HFF-Myc (cell line): ENCODE data around the gene TGFBR3L.

Source experiments
- DNase-seq: peaks from one replicate; pipeline ENCODE4 v3.0.0-alpha.2; 2011; ENCODE audit warnings: low read depth; ENCODE audit errors: extremely low read depth
- H3K4me3 ChIP-seq: replicated peaks from 2 replicates; pipeline ENCODE4 v1.5.1; 2011; ENCODE audit warnings: low read depth, mild to moderate bottlenecking, control low read depth, low read length
- CTCF ChIP-seq: IDR thresholded peaks from 2 replicates; pipeline ENCODE4 v1.5.1; 2012; ENCODE audit warnings: mild to moderate bottlenecking, low read depth, low read length, control low read depth; ENCODE audit errors: missing control alignments

Gene TGFBR3L

DNA sequence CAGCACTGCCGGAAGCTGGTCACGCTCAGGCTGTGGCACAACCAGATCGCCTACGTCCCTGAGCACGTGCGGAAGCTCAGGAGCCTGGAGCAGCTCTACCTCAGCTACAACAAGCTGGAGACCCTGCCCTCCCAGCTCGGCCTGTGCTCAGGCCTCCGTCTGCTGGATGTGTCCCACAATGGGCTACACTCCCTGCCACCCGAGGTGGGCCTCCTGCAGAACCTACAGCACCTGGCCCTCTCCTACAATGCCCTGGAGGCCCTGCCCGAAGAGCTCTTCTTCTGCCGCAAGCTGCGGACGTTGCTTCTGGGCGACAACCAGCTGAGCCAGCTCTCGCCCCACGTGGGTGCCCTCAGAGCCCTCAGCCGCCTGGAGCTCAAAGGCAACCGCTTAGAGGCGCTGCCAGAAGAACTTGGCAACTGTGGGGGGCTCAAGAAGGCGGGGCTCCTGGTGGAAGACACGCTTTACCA lies 14.2 kb upstream of the TGFBR3L start:
- TF ChIP-seq CTCF, result no peak
- DNase-seq, result no peak
- H3K4me3 ChIP-seq, result no peak overlapping the region

- no peak overlapping the region for H3K4me3 ChIP-seq
- no peak for TF ChIP-seq CTCF
- DNase-seq, result no peak
These were observed 13.7 kb upstream of the TGFBR3L start for GRCh38 chr19:7900931-7901330.

- no peak for TF ChIP-seq CTCF
- no peak overlapping the region for H3K4me3 ChIP-seq
- no peak for DNase-seq
These were observed 13.3 kb upstream of the TGFBR3L start for GRCh38 chr19:7901337-7901736.

GRCh38 chr19:7902796-7903243 lies 11.8 kb upstream of the TGFBR3L start:
- TF ChIP-seq CTCF, result no peak
- DNase-seq, result no peak
- peak overlapping the region; percentile 94 for H3K4me3 ChIP-seq

- DNase-seq, result peak; percentile 99
- peak; percentile 50 for TF ChIP-seq CTCF
- H3K4me3 ChIP-seq, result peak within 1 kb of the TSS; percentile 94
These were observed 11.2 kb upstream of the TGFBR3L start, which contains the start of gene MAP2K7 for GRCh38 chr19:7903244-7904073. Gene MAP2K7, plus strand, starts transcription at chr19:7903877. Its CDS starts 68 bp downstream, at chr19:7903945.

- no peak for TF ChIP-seq CTCF
- no peak for DNase-seq
- peak overlapping the region; percentile 94 for H3K4me3 ChIP-seq
These were observed 10.3 kb upstream of the TGFBR3L start for GRCh38 chr19:7904074-7905020.
